Cortex of kidney (tissue), 1 donor: ENCODE data around the gene TRPM3.

Experiments used
- DNase-seq: peaks from one replicate; lab custom pipeline; 2025; lab: John Stamatoyannopoulos, UW

TRPM3 gene

GRCh38 chr9:70578720-70579119, 542.7 kb downstream of the TRPM3 start:
- no peak for DNase-seq

DNA sequence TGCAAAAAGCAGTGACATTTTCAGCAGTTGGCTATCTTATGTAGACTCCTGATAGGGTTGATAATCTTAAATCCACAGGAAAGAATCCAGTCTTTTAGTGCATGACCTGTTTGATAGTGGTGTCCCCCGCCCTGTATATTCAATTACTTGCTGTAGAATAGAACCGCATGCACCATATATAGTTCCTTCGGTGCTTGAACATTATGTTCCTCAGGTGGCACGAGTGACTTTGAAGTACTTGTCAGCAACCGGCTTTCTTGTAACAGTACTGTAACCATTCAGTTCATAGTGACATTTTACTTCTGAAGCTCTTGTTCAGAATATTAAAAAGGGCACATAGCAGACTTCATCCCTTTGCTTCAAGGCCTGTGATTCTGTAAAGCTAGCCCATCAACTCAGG, 543.8 kb downstream of the TRPM3 start:
- DNase-seq: no peak

- DNase-seq: no peak
These were observed 545.3 kb downstream of the TRPM3 start for GRCh38 chr9:70576116-70576515.

GRCh38 chr9:70574151-70574837, 547.1 kb downstream of the TRPM3 start:
- no peak for DNase-seq

DNA sequence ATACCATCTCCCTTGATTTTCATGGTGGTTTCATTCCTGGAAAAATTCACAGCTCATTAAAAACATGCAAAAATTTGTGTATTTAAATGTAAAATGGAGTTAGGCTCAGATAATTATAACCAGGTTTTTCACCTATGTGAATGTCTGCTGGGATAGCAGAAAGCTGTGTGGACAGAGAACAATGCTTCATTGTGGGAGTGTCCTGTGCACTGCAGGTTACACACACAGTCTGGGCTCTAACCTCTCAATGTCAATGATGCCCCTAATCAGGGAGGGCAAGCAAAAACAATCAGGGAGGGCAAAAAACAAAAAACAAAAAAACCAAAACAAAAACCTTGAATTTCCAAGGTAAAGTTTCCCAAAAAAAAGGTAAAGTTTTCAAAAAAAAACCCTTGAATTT, 548.1 kb downstream of the TRPM3 start:
- no peak for DNase-seq

GRCh38 chr9:70571258-70571657, 550.2 kb downstream of the TRPM3 start:
- no peak for DNase-seq

- DNase-seq: no peak
These were observed 551.6 kb downstream of the TRPM3 start for GRCh38 chr9:70569791-70570190.

- no peak for DNase-seq
These were observed 552.2 kb downstream of the TRPM3 start for GRCh38 chr9:70569070-70569772.

DNA sequence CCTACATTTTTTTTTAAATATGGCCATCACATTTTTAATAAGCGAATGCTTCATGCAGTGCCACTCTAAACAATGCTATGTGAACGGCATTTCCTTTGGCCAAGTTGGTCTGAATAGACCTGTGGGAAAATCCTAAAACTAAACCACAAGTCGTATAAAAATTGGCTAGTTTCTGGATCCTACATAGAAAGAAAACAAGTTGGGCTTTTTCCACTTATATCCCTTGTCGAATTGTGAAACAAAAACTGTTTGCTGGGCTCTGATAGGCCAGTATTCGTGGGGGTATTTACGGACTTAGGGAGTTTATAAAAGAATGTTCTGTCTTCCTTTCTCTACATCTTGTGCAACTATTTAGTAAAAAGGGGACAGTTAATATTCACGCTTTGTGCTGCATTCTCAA, 553.9 kb downstream of the TRPM3 start:
- DNase-seq: no peak

DNA sequence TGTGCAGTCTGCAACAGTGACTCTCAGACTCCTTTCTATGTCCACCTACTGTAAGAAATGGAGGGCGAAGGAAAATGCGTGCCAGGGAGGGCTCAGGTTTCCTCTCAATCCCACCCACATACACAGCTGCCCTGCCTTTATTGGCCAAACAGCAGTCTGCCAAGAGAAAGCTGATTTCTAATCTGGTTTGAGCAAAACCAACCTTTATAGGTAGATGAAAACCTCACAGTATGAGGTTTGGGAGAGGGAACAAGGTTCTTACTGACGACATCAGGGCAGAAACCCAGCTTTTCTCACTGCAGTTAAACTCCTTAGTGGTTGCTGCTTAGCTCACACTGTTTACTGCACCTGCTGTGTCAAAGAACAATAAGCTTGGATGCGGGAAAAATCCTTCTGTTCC, 554.7 kb downstream of the TRPM3 start:
- DNase-seq: no peak

- no peak for DNase-seq
These were observed 555.4 kb downstream of the TRPM3 start for GRCh38 chr9:70566066-70566465.

DNA sequence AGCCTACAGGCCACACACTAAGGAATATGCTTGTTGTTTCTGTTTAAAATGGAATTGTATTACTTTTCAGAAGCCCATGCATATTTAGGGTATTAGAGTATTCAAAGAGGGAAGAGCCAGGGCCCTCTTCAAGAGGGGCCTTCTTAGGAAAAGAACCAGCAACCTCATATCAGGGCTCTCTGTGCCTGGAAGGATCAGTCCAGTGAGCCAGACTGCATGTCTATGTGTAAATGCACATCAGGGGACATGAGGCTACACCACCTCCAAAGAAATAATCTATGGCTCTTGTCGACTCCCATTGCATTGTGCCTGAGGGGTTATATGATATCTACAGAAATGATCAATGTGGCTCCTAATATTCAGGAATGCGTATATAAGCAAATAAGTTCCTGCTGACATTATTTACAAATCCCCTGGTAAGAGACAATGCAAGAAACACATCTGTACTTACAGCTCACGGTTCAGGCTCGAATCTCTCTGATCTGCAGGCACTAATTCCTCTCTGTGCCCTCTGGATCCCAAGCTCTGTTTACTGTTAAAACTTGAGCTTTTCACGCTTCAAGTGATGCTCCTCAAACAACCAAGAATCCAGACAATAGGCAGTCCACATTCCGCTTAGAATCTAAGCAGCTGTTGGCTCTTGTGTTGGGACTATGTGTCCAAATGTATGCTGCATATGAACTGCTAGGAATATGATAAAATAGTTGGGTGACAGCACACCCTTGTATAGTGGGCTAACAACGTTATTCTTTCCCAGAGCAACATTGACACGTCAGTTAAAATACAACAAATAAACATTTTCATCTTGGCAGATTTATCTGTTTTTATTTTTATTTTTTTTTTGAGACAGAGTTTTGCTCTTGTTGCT, 556.7 kb downstream of the TRPM3 start:
- no peak for DNase-seq

DNA sequence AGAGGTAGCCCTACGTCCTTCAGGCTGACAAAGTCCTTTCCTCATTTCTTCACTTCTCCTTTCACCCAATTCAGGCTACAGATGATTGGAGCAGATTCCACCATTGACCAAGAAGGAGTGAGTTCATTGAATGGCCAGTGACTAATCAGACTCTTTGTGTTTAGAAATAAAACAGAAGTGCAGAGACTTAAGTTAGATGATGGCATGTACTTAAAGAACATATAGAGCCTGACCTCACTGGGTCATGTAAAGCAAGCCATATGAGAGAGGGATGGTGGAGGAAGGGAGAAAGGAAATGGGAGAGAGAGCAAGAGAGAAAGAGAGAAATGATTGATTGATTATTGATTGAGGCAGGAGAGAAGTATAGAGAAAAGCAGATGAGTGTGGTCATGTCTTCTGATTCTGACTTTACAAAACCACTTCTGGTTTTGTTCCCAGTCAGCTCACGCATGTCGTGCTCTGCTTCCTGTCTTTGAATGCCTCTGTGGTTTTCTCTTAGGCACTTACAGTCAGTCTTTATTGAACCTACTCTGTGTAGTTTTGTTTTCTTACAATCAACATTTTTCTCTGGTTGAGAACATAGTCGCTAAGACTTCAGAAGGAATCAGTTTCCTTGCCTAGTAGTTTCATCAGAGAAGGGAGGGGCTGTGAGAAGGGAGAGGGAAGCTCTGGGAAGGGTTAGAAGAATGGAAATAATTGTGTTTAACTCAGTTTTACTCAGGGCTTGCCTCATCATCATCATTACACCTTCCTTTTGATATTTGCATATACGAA, 557.8 kb downstream of the TRPM3 start:
- no peak for DNase-seq

- no peak for DNase-seq
These were observed 558.4 kb downstream of the TRPM3 start for GRCh38 chr9:70563010-70563409.

GRCh38 chr9:70561786-70562395, 559.5 kb downstream of the TRPM3 start:
- DNase-seq: no peak

DNA sequence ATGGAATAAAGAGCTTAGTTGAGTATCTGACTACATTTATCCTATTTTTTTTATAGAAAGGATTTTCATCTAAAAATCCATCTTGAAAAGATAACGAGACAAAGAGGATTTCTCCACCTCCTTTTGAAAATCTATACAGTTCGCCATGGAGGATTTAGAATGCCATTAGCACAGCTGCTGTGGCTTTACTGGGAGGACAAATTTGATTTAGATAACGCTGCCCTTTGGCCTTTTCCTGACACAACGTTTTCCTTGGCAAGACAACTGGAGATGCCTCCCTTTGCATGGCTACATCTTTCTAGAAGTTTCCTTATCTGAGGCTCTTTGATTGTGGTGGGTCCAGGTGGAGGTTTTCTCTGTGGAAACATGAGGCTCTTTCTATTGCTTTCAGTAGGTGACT, 560.3 kb downstream of the TRPM3 start:
- DNase-seq: no peak

- DNase-seq: no peak
These were observed 562.3 kb downstream of the TRPM3 start for GRCh38 chr9:70559102-70559501.

GRCh38 chr9:70557661-70558369, 563.6 kb downstream of the TRPM3 start:
- DNase-seq: no peak

GRCh38 chr9:70556771-70557170, 564.6 kb downstream of the TRPM3 start:
- no peak for DNase-seq

- DNase-seq: no peak
These were observed 566.5 kb downstream of the TRPM3 start for GRCh38 chr9:70554881-70555280.
